ENCODE results near the gene PGGT1B. TPM values are rescaled to one million over a fixed set of nuclear protein-coding genes. Genes with fewer than 3 reads are reported as not detected.

PGGT1B gene
- total and polyA plus RNA-seq, 9 donors: 3.4 to 45.0 (median 28.9) TPM

GRCh38 chr5:115168829-115169486 is 93.7 kb downstream of the PGGT1B start:
- peak in 2 of 5 donors; percentile 25 to 28 for DNase-seq
- intact Hi-C loops (cut with DNase I): no loop called here
- Histone ChIP-seq H3K4me3 (peak overlapping the region; percentile 56), H3K9me3 (no peaks in the 10 kb centered on the region), H3K27ac (no peak overlapping the region), H3K27me3 (no peaks in the 10 kb centered on the region), H3K36me3 (no peaks in the 10 kb centered on the region), H3K4me1 (ENCODE audit: insufficient read depth) (peaks cover 7% of the 10 kb centered on the region)
- TF ChIP-seq EP300 (IDR thresholded peaks at IDR 0.05): no peak
- no peak for TF ChIP-seq CTCF (IDR thresholded peaks at IDR 0.05)
- no peak for TF ChIP-seq POLR2A (IDR thresholded peaks at IDR 0.05)
- WGBS, 3 donors: 1 to 2% (median 1%) methylated on average over 30 to 41 of the region's 41 CpGs

GRCh38 chr5:115166744-115167393 is 95.8 kb downstream of the PGGT1B start:
- no peak overlapping the region for H3K27ac ChIP-seq
- H3K4me1 ChIP-seq (ENCODE audit: insufficient read depth): peaks cover 7% of the 10 kb centered on the region
- H3K36me3 ChIP-seq: no peaks in the 10 kb centered on the region
- H3K9me3 ChIP-seq: no peaks in the 10 kb centered on the region
- no peak for DNase-seq
- TF ChIP-seq CTCF (IDR thresholded peaks at IDR 0.05) (no peak), POLR2A (IDR thresholded peaks at IDR 0.05) (no peak), EP300 (IDR thresholded peaks at IDR 0.05) (no peak)
- intact Hi-C loops (cut with DNase I): no loop called here
- 95 to 98% (median 98%) methylated on average over 12 of the region's 12 CpGs for WGBS, 3 donors
- no peak overlapping the region for H3K4me3 ChIP-seq
- no peaks in the 10 kb centered on the region for H3K27me3 ChIP-seq

- intact Hi-C loops (cut with DNase I): no loop called here
- Histone ChIP-seq H3K27me3 (no peaks in the 10 kb centered on the region), H3K9me3 (no peaks in the 10 kb centered on the region), H3K36me3 (no peaks in the 10 kb centered on the region), H3K27ac (no peak overlapping the region), H3K4me3 (no peak overlapping the region), H3K4me1 (ENCODE audit: insufficient read depth) (peaks cover 7% of the 10 kb centered on the region)
- DNase-seq: no peak
- 83 to 90% (median 85%) methylated on average over 5 of the region's 5 CpGs for WGBS, 3 donors
- TF ChIP-seq CTCF (IDR thresholded peaks at IDR 0.05) (no peak), EP300 (IDR thresholded peaks at IDR 0.05) (no peak), POLR2A (IDR thresholded peaks at IDR 0.05) (no peak)
These were observed 96.9 kb downstream of the PGGT1B start for GRCh38 chr5:115165790-115166189.

GRCh38 chr5:115160975-115161475 is 101.7 kb downstream of the PGGT1B start:
- Histone ChIP-seq H3K9me3 (no peaks in the 10 kb centered on the region), H3K27me3 (no peaks in the 10 kb centered on the region), H3K4me3 (no peak overlapping the region), H3K27ac (no peak overlapping the region), H3K4me1 (ENCODE audit: insufficient read depth) (no peaks in the 10 kb centered on the region), H3K36me3 (no peaks in the 10 kb centered on the region)
- intact Hi-C loops (cut with DNase I): no loop called here
- TF ChIP-seq EP300 (IDR thresholded peaks at IDR 0.05): no peak
- TF ChIP-seq CTCF (IDR thresholded peaks at IDR 0.05): no peak
- no peak for TF ChIP-seq POLR2A (IDR thresholded peaks at IDR 0.05)
- DNase-seq: no peak
- 77 to 90% (median 88%) methylated on average over 3 of the region's 3 CpGs for WGBS, 3 donors

Small RNA genes lying within 50 kb of the gene (small RNA-seq; reads per million reads assigned to genes)
- gene HMGN1P15: not detected

Other genes with a start within 250 kb of the PGGT1B start
- 10 to 100 TPM in 1 of 7 donors, 1 to 10 TPM in 6; 2.5 to 10.3 (median 4.1) TPM for gene TRIM36, start 93.0 kb downstream of the PGGT1B start, total RNA-seq
- 1 to 10 TPM; 1.5 to 2.6 TPM for gene TRIM36, start 93.0 kb downstream of the PGGT1B start, polyA plus RNA-seq
- gene CCDC112, start 33.8 kb upstream of the PGGT1B start, total RNA-seq: 1 to 10 TPM; 1.5 to 5.6 (median 3.1) TPM
- gene CCDC112, start 33.8 kb upstream of the PGGT1B start, polyA plus RNA-seq: 1 to 10 TPM; 2.2 to 4.4 TPM

All from ovary (tissue), 9 donors.